Measurements from ENCODE around the gene URI1. TPM values are rescaled to one million over a fixed set of nuclear protein-coding genes. Genes with fewer than 3 reads are reported as not detected.

URI1 gene
- total RNA-seq, 6 donors from 2014 or later = 23.3 to 56.7 (median 40.3) TPM

DNA sequence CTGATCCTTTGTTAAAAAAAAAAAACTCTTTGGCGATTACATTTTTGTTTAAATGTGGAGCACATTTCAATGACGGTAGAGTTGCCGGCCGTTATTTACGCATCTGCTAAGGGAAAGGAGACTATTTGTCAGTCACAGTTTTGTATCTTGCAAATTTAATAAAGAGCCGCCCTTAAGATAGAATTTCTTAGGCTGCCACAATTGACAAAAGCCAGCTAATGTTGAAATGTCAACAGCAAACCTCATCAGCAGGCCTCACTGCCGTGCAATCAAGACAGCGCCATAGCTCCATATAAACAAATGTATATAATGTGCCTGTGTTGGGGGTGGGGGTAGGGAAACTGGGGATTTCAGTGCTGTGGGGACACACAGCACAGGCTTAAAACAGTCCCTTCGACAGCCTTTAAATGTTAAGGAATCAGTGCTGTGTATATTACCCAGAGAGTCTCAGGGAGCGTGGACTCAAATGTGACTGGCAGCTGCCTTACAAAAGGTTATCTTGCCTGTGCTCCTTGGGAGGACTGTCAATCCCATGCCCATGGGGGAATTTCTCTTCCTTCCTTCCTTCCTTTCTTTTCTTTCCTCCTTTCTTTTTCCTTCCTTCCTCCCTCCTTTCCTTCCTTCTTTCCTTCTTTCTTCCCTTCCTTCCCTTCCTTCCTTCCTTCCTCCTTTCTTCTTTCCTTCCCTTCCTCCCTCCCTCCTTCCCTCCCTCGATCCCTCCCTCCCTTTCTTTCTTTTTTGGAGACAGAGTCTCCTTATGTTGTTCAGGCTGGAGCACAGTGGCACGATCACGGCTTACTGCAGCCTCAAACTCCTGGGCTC, 108.0 kb downstream of the URI1 start:
- H3K4me1 ChIP-seq = peaks cover 0 to 4% (median 1%) of the 10 kb centered on the region in 4 donors
- ATAC-seq (ENCODE audit: low FRiP score in 2 of 2) = no peak
- H3K36me3 ChIP-seq = no peaks in the 10 kb centered on the region
- no peak for TF ChIP-seq POLR2A (IDR thresholded peaks at IDR 0.05)
- TF ChIP-seq, protein P1, sequence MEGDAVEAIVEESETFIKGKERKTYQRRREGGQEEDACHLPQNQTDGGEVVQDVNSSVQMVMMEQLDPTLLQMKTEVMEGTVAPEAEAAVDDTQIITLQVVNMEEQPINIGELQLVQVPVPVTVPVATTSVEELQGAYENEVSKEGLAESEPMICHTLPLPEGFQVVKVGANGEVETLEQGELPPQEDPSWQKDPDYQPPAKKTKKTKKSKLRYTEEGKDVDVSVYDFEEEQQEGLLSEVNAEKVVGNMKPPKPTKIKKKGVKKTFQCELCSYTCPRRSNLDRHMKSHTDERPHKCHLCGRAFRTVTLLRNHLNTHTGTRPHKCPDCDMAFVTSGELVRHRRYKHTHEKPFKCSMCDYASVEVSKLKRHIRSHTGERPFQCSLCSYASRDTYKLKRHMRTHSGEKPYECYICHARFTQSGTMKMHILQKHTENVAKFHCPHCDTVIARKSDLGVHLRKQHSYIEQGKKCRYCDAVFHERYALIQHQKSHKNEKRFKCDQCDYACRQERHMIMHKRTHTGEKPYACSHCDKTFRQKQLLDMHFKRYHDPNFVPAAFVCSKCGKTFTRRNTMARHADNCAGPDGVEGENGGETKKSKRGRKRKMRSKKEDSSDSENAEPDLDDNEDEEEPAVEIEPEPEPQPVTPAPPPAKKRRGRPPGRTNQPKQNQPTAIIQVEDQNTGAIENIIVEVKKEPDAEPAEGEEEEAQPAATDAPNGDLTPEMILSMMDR (IDR thresholded peaks at IDR 0.05) = no peak
- no peak for TF ChIP-seq POLR2AphosphoS5 (IDR thresholded peaks at IDR 0.05)
- no peak for TF ChIP-seq EP300 (IDR thresholded peaks at IDR 0.05)
- H3K27ac ChIP-seq = no peak overlapping the region
- H3K4me3 ChIP-seq = no peak overlapping the region
- WGBS, 2 donors = 68 to 73% methylated on average over 13 of the region's 13 CpGs
- no peaks in the 10 kb centered on the region for H3K9me3 ChIP-seq
- H3K27me3 ChIP-seq = no peaks in the 10 kb centered on the region
- DNase-seq = no peak

DNA sequence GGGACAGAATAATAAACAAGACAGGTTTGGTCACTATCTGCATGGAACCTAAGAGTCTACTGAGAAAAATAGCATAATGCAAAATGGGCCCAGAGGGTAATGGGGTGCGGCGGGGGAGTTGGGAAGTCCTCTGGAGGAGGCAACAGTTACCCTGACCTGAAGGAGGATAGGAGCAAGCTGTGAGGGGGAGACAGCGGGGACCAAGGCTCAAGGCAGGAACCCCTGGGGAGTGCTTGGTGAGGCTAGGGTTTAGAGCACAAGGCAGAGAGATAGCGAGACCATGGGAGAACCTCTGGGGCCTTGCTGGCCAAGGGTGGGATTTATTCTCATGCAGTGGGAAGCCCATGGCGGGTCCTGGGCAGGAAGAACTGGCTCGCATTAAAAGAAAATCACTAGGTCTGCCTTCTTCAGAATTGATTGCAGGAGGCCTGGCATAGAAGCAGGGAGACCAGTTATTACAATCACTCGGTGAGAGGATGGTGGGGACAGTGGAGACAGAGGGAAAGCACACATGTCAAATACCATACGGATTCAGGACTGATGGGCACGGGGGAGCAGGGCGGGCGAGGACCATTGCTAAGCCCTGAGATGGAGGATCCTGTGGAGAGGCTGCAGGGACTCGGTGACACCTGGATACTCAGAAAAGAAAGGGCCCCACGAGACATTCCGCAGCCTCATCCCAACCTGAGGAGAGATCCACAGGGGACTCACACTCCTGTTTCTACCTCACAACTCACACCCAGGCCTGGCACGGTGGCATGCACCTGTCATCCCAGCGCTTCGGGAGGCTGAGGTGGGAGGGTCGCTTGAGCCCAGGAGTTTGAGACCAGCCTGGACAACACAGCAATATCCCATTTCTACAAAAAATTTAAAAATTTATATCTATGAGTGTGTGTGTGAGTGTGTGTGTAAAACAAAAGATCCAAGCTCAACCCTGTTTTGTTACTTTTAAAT, 110.4 kb downstream of the URI1 start:
- H3K4me1 ChIP-seq = no peaks in the 10 kb centered on the region
- no peaks in the 10 kb centered on the region for H3K9me3 ChIP-seq
- H3K27me3 ChIP-seq = no peaks in the 10 kb centered on the region
- WGBS, 2 donors = 92 to 95% methylated on average over 18 of the region's 18 CpGs
- DNase-seq (no peak), ATAC-seq (ENCODE audit: low FRiP score in 2 of 2) (peak in 1 of 2 donors; percentile 59)
- H3K27ac ChIP-seq = no peak overlapping the region
- H3K36me3 ChIP-seq = no peaks in the 10 kb centered on the region
- H3K4me3 ChIP-seq = no peak overlapping the region
- TF ChIP-seq, protein P1 (IDR thresholded peaks at IDR 0.05) = no peak
- TF ChIP-seq POLR2AphosphoS5 (IDR thresholded peaks at IDR 0.05) (no peak), POLR2A (IDR thresholded peaks at IDR 0.05) (no peak), EP300 (IDR thresholded peaks at IDR 0.05) (no peak)

DNA sequence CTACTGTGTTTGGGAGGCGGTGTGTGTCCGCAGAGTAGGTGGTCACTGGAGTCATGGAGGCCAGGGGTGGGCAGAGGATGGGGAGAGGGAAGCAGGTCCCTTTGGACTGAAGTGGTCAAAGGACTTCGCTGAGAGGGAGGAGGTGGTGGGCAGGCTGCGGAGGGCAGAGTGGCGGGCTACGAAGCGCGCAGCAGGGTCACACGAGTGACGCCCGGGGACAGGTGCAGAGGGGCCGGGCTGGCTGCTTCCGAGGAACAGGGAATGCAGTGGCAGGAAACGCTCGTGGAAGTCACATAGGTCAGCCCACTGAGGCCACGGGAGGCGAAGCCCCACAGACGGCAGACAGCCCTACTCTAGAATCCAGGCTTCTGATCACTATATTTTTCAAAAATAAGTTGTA, 111.5 kb downstream of the URI1 start:
- Histone ChIP-seq H3K9me3 (no peaks in the 10 kb centered on the region), H3K36me3 (no peaks in the 10 kb centered on the region), H3K4me3 (no peak overlapping the region), H3K27me3 (no peaks in the 10 kb centered on the region), H3K4me1 (no peaks in the 10 kb centered on the region), H3K27ac (no peak overlapping the region)
- DNase-seq (peak in 1 of 2 donors; percentile 64), ATAC-seq (ENCODE audit: low FRiP score in 2 of 2) (no peak)
- TF ChIP-seq POLR2A (IDR thresholded peaks at IDR 0.05) (no peak), EP300 (IDR thresholded peaks at IDR 0.05) (no peak), POLR2AphosphoS5 (IDR thresholded peaks at IDR 0.05) (no peak)
- TF ChIP-seq, protein P1 (IDR thresholded peaks at IDR 0.05) = no peak
- 79 to 87% methylated on average over 18 of the region's 18 CpGs for WGBS, 2 donors

DNA sequence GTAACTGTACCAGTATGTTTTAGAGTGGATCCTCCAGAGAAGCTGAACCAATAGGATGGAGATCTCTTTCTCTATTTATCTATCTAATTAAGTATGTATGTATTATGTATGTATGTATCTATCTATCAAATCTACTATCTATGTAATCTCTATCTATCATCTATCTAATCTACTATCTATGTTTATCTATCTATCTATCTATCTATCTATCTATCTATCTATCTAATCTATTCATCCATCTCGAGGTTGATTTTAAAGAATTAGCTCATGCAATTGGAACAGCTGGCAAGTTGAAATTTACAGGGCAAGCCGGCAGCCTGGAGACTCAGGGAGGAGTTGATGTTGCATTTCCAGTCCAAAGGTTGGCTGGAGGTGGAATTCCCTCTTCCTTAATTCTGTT, 112.2 kb downstream of the URI1 start:
- Histone ChIP-seq H3K4me3 (no peak overlapping the region), H3K27me3 (no peaks in the 10 kb centered on the region), H3K4me1 (no peaks in the 10 kb centered on the region), H3K27ac (no peak overlapping the region), H3K9me3 (no peaks in the 10 kb centered on the region), H3K36me3 (no peaks in the 10 kb centered on the region)
- ATAC-seq (ENCODE audit: low FRiP score in 2 of 2) (no peak), DNase-seq (no peak)
- 76 to 79% methylated on average over 2 of the region's 2 CpGs for WGBS, 2 donors
- TF ChIP-seq, protein P1 (IDR thresholded peaks at IDR 0.05) = no peak
- no peak for TF ChIP-seq POLR2A (IDR thresholded peaks at IDR 0.05)
- TF ChIP-seq POLR2AphosphoS5 (IDR thresholded peaks at IDR 0.05) = no peak
- no peak for TF ChIP-seq EP300 (IDR thresholded peaks at IDR 0.05)
